GM19397 (cell line): ENCODE data around the gene SUGCT.
"Not testable (repeated sequence)": the region's sequence is repeated elsewhere in the genome, so short reads cannot be mapped to it uniquely, and the experiment has no call there.

Experiments used
- ATAC-seq: cut with Tn5 transposase; IDR thresholded peaks from one replicate; pipeline ENCODE4 v1.9.1; 2021; ENCODE audit warnings: mild to moderate bottlenecking, moderate library complexity; ENCODE audit not compliant: unreplicated experiment

SUGCT gene

DNA sequence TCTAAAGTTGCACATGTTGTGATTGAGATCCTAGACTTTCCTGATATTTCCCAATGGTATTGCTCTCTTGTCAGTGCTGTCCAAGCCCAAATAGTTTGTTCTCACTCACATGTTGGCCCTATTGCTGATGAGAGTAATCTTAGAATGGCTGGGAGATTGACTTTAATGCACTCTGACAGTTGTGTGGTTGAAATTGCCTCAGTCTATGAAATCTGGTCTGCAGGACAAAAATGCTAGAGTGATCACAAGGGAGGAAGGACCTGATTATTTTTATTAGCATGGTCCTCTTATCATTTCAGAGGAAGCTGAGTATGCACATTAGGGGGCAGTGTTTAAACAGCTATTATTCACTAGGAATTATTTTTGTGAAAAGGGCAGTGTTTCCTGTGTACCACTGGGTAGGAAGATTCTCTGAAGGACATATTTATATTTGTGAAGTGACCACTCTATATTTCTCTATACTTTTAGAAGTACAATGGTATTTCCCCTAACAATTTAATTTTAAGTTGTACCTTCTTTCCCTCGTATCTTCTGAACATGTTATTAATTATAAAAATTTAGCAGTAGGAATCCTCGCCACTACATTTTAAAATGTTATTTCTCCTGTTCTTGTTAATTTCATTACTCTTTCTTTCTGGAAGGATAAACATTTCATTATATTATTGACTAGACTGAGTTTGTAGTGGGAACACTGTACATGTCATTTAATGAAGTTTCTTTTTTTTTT, 64.4 kb downstream of the SUGCT start:
- no peak for ATAC-seq

DNA sequence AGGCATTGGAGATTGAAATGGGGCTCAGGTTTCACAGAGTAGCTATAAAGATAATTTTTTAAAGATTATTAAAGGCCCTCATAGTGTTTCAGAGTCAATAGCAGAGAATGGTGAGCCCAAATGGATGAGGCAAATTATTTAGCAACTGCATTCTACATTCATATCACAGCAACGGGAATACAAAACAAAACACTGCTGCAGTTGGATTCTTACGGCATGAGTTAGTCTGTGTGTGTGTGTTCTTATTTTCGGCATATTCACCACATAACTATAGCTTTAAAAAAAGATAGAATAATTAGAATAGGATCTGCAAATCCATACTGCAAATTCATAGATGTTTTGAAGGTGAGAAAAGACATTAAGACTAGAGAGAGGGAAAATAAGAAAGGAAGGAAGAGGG, 66.0 kb downstream of the SUGCT start:
- no peak for ATAC-seq

DNA sequence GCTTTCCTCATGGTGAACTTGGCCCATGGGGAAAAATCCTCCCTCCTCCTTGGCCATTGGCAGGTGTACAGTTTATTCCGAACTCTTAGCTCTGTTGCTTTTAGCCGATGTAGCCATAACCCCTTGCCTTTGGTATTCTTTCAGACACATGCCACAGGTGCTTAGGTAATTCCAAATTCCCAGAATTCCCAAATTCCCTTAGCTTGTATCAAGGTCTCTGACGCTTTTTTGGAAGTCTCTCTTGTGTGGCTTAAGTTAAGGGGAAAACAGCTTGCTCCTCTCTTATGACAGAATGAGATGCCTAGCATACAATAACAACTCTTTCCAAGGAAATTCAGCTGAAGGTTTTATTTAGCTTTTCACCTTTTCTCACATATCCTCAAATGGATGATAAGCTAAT, 68.0 kb downstream of the SUGCT start:
- no peak for ATAC-seq

DNA sequence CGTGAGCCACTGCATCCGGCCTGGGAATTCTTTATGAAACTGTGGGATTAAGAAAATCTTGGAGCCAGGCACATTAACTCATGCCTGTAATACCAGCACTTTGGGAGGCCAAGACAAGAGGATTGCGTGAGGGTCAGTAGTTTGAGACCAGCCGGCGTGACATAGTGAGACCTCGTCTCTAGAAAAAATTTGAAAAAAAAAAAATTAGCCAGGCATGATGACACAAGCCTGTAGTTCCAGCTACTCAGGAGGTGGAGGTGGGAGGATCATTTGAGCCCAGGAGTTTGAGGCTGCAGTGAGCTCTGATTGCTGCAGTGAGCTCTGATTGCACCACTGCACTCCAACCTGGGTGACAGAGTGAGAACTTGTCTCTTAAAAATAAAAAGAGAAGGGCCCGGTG, 69.8 kb downstream of the SUGCT start:
- ATAC-seq: no peak

DNA sequence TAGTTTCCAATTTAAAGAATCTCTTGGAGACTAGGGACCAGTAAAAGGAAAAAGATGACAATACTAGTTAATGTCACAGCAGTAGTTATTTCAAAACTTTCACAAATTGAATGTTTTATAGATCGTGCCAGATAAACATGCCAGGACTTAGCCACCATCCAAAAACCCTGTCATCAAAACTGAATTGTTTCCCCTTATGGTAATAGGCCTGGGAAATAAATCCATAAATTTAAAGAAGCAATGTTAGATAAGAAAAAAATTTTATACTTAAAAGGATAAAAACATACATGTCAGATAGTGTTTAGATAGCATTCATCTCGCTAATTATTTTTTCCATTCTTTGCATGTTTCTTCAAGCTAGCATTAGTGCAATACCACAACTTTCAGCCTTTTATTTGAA, 71.2 kb downstream of the SUGCT start:
- ATAC-seq: no peak

DNA sequence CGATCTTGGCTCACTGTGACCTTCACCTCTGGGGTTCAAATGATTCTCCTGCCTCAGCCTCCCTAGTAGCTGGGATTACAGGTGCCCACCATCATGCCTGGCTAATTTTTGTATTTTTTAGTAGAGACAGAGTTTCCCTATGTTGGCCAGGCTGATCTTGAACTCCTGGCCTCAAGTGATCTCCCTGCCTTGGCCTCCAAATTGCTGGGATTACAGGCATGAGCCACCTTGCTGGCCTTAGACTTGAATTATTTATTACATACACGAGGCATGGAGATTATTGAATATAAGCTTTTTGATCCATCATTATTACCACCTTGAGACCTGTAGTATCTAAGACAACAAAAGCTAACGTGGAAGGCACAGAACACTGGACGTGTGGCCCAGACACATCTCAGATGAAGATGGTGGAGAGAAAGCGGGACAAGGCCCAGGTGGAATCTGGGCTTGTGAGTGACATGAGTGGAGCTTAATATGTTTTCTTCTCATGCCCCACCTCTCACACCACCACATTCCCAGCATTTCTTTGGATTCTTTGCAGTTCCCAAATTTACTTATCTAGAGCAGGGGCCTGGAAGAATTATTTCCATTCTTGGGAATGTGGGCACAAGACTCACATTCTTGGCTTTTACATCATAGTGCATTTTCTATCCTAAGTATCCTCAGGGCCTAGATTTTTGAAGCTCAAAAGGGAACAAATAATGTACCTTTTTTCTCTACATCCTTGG, 76.6 kb downstream of the SUGCT start:
- ATAC-seq: no peak

- no peak for ATAC-seq
These were observed 78.5 kb downstream of the SUGCT start for GRCh38 chr7:40213291-40213690.

GRCh38 chr7:40213856-40214255, 79.1 kb downstream of the SUGCT start:
- no peak for ATAC-seq

GRCh38 chr7:40218612-40219011, 83.8 kb downstream of the SUGCT start:
- not testable (repeated sequence) for ATAC-seq

DNA sequence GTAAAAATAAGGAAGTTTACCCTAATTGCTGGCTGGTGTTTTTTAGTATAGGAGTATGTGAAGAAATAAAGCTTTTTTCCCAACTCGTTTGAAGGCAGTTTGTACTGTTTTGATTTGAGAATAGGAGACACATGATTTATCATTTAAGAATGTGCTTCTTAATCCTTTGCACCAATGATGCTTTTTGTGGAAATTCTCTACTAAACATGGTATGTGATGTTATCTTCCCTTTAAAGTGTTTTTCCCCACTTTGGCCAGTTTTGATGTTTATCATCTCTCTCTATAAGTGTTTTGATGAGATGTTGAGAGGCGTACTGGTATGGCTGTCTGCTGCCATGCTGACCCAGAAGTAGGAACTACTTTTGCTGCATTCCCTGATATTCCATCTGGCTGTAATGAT, 85.1 kb downstream of the SUGCT start:
- no peak for ATAC-seq

DNA sequence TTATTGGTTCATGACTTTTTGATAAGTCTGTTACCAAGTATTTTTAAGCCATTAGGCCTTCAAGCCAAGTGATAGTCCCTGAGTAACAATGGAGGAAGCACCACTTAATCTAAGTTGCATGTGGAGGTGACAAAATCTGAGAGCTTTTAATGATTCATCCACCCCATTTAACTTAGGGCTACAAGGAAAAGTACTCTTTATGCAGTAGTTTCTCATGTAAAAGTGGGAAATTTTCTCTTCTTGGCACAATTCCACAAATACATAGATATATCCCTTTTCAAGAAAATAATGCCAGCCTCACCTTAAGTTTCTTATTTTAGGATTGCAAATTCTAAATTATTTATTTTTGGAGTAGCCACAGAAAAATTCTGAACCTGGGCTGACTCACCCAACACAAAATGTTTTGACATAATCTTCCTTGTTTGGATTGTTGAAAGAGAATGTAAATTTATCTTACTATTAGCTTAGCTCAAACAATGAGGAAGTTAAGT, 85.7 kb downstream of the SUGCT start:
- ATAC-seq: no peak

GRCh38 chr7:40221836-40222235, 87.0 kb downstream of the SUGCT start:
- ATAC-seq: no peak

DNA sequence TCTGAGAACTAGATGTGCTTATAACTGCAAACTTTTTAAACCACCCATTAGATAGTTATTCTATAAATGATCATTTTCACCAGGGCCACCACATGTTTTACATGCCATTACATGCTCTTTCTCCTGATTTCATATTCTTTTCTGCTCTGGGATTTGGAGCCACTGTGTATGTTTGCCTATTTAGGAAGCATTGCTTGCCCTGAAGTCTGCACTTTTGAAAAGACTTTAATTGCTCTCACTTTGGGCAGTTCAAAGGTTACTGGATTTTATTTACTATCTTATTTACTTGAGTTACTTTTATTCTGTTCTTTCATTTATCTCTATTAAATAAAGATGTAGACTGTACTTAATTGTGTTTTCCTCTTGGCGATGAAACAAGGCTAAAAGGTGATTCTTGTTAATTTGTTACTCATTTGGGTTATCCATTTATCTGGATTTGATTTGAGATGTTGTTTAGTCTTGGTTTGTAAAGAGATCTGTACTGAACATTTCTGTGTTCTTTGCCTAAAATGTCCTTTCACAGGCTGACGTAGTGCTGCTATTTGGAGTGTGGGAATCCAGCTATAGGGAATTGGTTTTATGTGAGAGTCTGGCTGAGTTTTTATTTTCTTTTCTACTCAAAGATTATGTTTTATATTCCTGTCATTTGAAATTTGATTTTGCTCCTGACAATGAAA, 88.8 kb downstream of the SUGCT start:
- no peak for ATAC-seq

- ATAC-seq: no peak
These were observed 95.3 kb downstream of the SUGCT start for GRCh38 chr7:40230101-40230500.

- no peak for ATAC-seq
These were observed 97.0 kb downstream of the SUGCT start for GRCh38 chr7:40231796-40232195.

DNA sequence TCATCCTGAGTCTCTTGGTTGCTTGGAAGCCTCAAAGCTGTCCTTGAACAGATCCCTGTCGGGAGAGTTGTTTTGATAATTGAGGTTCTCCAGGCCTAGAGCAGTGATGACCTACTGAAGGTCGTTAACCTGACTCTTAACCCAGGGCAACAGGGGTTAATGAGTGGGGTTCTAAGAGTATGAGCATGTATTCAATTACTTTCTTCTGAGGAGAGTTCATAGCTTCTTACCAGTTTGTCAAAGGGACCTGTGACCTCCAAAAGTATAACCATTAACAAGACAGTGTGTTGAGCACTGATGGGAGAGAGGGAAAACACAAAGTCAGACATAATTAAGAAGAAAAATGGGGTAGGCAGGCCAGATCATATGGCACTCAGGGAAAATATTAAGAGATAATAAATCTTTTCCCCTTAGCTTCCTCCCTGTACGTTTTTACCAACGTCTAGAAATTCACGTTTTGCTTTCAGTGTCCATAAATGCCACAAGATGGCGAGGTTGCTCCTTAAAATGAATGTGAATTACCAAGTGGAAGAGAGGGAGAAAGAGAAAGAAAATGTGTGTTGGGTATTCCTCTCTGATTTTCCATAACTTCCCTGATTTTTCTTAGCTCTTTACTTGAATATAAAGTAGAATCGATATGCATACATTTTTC, 97.6 kb downstream of the SUGCT start:
- ATAC-seq: no peak

DNA sequence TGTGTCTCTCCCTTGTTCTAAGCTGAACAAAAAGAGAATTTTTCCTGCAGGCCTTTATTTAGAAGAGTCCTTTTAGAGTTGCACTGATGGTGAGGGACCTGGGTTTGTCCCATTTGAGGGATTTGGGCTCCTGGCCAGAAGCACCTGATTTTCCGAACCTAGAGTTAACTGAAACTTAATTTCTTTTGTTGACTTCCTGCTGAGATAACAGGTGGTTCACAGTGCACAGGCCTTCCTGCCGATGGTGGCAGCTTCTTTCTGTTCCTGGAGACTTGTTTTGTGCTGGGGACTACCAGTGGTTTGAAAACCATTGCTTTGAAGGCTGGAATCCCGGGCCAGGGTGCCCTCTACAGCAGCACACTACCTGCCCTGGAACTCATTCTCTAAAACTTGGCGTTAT, 99.2 kb downstream of the SUGCT start:
- peak; percentile 52 for ATAC-seq

DNA sequence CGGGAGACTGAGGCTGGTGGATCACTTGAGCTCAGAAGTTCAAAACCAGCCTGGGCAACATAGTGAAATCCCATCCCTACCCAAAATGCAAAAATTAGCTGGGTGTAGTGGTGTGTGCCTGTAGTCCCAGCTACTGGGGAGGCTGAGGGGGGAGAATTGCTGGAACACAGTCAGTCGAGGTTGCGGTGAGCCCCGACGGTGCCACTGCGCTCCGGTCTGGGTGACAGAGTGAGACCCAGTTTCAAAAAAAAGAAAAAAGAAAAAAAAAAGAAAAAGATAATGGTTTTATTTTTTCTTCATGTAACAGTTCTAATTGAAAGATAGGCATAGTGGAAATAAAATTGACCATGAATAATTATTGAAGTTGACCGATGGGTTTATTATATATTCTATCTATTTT, 99.9 kb downstream of the SUGCT start:
- no peak for ATAC-seq

DNA sequence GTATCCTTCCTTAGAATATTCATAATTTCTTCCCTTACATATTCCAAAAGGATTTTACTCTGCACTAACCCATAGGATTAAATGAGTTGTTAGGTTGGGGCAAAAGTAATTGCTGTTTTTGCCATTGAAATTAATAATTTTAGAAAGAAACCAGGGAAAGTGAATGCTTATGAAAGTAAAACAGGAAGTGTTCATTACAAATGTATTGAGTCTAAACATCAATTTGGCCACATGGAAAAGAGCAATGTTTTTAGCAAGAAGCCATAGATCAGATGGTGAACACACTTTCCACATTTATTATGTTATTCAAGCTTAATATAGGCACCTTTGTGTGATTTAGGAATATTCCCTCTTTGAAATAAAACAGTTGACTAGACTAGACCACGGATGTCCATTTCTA, 102.9 kb downstream of the SUGCT start:
- ATAC-seq: no peak

DNA sequence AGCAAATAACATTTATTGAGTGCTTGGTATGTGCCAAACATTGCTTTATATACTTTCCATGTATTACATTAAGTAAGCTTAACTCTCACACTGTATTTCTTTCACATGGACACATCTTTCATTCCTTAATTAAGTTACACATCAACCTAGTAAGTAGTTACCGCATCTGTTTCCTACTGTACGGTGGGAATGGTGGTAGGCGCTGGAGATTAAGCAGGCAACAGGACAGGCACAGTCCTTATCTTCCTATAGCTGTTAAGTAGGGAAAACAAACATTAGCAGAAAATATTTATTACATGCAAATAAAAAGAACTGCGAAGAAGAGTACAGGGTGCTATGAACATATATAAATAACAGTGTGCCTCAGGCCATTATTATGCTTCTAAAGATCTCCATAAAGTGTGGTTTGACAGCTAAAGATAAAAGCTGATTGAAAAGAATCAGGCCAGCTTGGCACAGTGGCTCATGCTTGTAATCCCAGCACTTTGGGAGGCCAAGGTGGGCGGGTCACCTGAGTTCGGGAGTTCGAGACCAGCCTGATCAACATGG, 105.0 kb downstream of the SUGCT start:
- no peak for ATAC-seq

GRCh38 chr7:40243076-40243475, 108.3 kb downstream of the SUGCT start:
- no peak for ATAC-seq
